GM18870 (cell line): Measurements from ENCODE around the gene ZNF532.

ENCODE experiments used
- ATAC-seq: cut with Tn5 transposase; IDR thresholded peaks from one replicate; pipeline ENCODE4 v1.9.1; 2021; ENCODE audit warnings: moderate library complexity; ENCODE audit not compliant: unreplicated experiment

The ZNF532 gene

DNA sequence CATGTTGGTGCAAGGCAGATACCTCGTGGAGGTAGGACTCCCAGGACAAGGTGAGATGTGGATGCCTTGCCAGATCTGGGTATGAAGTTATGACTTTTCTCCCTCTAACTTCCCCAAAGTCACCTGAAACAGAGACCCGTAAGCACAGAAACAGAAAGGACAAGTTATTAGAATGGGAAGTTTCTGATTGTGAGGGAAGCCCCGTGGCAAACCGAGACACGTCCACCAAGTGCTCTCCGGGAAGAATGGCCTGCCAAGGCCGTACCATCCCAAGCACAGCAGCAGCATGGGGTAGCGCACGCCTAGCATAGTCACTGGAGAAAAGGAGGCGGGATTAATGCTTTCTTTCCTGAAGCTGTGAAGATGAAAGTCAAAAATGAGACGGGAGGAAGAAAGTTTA is 110.6 kb downstream of the ZNF532 start:
- ATAC-seq, result no peak

DNA sequence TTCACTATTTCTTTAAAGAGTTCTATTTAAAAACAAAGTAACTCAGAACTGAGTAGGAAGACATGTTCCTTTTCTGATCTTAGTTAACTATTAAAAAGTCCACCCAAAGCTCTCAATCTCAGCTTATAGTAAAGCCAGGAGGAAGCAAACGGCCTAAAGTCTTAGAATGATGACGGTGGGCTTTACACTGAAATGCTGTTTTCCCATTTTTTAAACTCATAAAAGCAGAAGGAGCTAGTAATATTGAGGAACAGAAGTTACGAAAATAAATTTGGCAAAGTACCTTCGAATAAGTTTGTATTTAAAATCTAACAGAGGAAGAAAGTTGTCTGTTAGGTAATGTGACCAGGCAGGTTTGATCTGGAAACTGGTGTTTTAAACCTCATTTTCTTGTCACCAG is 111.1 kb downstream of the ZNF532 start:
- no peak for ATAC-seq

- no peak for ATAC-seq
These were observed 112.5 kb downstream of the ZNF532 start for GRCh38 chr18:58977223-58977622.

- ATAC-seq, result no peak
These were observed 113.1 kb downstream of the ZNF532 start for GRCh38 chr18:58977801-58978200.

GRCh38 chr18:58978916-58979315 is 114.2 kb downstream of the ZNF532 start:
- ATAC-seq, result no peak

GRCh38 chr18:58979615-58980014 is 114.9 kb downstream of the ZNF532 start:
- ATAC-seq, result no peak

- no peak for ATAC-seq
These were observed 116.3 kb downstream of the ZNF532 start for GRCh38 chr18:58980991-58981390.

GRCh38 chr18:58983260-58984155 is 118.8 kb downstream of the ZNF532 start:
- ATAC-seq, result no peak

GRCh38 chr18:58988600-58988999 is 123.9 kb downstream of the ZNF532 start:
- no peak for ATAC-seq

GRCh38 chr18:58989184-58989759 is 124.6 kb downstream of the ZNF532 start:
- ATAC-seq, result no peak

GRCh38 chr18:58990720-58991119 is 126.0 kb downstream of the ZNF532 start:
- no peak for ATAC-seq

DNA sequence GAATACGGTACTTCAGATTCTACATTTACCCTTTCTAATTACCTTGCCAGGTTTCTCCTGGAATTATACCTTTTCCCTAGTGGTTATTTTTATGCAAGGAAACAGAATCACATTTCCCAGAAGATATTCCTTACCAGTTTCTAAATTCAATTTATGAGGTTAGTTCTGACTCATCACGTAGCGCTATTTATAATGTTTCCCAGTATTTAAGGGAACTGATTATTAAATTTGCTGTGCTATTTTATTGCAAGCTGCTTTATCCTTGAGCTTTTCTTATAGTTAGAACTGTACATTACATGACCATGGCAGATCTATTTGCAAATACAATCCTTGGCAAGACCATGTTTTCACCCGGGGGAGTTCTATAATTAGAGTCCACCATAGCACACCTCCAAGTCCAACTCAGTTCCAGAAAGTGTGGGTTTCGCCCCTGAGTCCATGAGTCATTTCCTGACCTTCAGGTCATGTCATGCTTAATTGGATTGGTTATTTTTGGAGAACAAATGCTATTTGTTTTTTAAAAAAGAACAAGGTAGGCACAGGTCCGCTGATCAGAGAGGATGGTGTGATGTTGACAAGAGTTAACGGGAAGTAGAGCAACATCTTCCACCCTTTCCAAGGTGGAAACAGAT is 126.6 kb downstream of the ZNF532 start:
- ATAC-seq, result peak; percentile 87

- no peak for ATAC-seq
These were observed 127.9 kb downstream of the ZNF532 start for GRCh38 chr18:58992301-58993231.

DNA sequence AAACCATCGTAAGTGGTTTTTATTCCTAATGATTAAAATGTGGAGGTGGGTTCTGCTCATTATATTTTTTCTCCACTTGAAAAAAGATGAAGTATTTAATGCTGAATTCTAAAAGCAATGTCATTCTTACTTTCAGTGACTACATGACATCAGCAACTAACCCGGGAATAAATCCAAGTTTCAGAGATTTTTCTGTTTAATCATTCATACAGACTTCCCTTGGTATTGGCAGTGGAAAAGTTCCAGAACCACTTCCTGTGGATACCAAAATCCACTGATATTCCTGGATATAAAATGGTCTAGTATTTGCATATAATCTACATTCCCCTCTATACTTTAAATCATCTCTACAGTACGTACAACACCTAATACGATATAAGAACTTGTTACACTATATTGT is 128.6 kb downstream of the ZNF532 start:
- ATAC-seq, result no peak

DNA sequence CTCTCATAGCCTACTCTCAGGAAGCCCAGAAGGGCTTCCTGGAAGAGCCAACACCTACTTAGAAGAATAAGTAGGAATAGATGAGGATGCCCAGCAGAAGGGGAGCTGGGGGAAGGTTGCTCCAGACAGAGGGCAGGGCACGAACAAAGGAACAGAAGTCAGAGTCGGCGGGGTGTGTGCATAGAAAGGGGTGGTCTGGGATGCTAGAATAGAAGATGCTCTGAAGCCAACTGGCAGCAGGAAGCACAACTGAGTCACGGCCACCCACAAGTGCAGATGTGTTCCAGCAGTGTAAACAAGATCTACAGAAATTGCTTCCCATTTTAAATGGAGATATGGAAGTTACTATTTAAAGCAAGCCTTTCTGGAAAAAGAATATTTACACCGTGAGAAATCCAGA is 131.0 kb downstream of the ZNF532 start:
- ATAC-seq, result no peak

GRCh38 chr18:58996131-58996641 is 131.5 kb downstream of the ZNF532 start:
- no peak for ATAC-seq

- ATAC-seq, result no peak
These were observed 132.0 kb downstream of the ZNF532 start for GRCh38 chr18:58996696-58997095.

DNA sequence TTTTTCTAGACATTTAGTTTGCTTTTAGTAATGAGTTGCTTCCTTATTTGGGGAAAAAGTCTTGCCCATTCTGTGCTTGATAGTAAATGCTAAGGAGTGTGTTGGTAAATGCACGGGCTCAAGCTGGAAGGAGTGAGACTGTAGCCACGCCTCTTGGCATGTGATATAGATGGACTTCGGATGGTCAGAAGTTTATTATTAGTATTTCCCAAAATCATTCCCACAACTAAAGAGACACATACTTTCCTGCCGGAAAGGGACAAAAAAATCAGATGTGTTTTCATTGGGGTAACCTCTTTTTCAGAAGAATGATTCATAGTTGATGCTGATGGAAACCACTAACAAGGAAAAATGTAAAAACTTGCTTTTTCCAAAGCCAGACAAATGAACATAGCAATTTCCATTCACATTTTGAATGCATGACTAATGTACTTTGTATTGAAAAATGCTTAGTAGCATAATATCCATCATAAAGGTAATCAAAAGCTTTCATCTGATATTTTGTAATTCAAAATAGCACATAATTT is 133.2 kb downstream of the ZNF532 start:
- no peak for ATAC-seq

DNA sequence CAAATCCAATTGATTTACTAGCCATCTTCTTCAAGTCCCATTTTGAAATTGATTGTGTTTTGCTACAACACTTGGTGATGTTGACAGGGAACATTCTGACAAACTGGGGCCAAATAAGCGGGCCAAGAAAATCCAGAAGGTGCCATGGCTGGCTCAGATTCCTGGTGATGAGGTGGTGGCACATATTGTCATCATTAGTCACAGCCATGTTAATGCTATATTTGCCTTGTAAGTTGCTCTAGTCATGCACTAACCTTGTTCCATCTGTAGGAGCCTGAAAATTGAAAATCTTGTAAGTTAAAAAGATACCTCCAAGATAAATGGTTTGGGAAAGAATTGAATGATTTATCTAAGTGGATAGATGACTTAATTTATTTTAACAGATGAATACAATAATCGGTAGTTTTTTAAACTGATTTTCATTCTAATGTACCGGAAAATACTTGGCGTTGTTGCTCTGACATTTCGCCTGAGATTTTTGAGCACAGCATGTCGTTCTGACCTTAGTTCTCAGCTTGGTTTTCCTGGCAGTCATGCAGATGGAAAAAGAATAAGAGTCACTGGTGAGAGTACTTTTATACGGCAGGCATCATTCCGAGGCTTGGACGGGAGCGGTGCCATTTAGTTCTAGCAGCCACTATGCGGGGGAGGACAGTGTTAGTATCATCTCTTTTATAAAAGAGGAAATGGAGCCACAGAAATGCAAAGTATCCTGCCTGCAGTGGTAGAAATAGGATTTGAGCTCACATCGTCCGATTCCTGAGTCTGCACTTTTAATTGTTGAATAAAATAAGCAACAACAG is 133.9 kb downstream of the ZNF532 start:
- no peak for ATAC-seq

DNA sequence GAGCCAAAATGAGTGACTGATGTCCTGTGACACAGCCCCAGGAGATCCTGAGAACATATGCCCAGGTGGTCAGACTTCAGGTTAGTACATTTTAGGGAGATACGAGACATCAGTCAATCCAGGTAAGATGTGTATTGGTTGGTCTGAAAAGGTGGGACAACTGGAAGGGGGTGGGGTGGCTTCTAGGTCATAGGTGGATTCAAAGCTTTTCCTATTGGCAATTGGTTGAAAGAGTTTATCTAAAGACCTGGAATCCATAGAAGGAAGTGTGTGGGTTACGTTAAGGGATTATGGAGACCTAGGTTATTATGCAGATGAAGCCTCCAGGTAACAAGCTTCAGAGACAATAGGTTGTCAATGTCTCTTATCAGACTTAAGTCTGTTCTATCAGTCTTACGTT is 136.5 kb downstream of the ZNF532 start:
- no peak for ATAC-seq
